ES-I3 (cell line): ENCODE results near the gene ZBED4.
A peak's percentile ranks its signal among the peaks of the same experiment; 100 is the strongest.

Experiments
- H3K36me3 ChIP-seq: 2 replicates; pipeline ENCODE4 v1.6.1; 2013; ENCODE audit warnings: mild to moderate bottlenecking, low read length, control low read depth, moderate library complexity; ENCODE audit not compliant: insufficient read depth
- H3K4me1 ChIP-seq: 2 replicates; pipeline ENCODE4 v1.6.1; 2013; ENCODE audit warnings: mild to moderate bottlenecking, control low read depth, low read length; ENCODE audit not compliant: insufficient read depth
- H3K9ac ChIP-seq: 2 replicates; pipeline ENCODE4 v1.6.1; 2013; ENCODE audit warnings: low read depth, mild to moderate bottlenecking, low read length, moderate library complexity
- H3K9me3 ChIP-seq: 2 replicates; pipeline ENCODE4 v1.6.1; 2013; ENCODE audit warnings: mild to moderate bottlenecking, low read length, moderate library complexity; ENCODE audit not compliant: control insufficient read depth, insufficient read depth

Gene ZBED4

DNA sequence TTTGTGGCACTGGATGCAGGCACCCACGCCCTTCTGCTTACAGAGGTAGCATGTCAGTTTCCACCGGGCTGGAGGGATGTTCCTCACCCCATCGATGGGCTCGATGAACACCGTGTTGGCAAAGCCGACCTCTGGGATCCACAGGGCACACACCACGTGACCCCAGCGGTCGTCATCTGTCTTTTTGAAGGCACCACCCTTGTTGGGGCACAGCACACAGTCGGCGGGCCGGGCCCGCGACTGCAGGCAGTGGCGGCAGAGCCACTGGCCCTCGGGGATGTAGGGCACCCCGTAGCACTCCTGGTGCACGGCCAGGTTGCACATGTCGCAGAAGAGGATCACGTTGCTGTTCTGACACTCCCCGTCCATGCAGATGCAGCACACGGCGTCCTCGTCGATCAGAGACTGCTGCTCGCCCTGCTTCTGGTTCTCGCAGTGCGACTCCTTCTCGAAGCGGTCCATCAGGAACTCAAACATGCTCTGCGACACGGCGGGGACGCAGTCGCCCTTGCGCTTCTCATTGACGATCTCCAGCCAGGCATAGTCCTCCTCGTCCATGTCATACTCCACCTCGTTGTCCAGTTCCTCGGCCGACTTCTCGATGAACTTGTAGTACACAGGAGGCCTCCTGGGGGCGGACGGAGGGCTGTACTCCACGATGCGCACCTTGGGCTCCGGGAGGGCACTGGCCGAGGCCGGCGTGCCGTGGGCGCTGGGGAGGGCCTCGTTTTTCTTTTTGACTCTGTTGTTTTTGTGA lies 30.2 kb upstream of the ZBED4 start:
- Histone ChIP-seq H3K36me3 (peaks cover 17% of the 10 kb centered on the region), H3K9me3 (no peaks in the 10 kb centered on the region), H3K4me1 (peaks cover 7% of the 10 kb centered on the region; the same call in 1 of the 2 replicates), H3K9ac (no peak overlapping the region)

DNA sequence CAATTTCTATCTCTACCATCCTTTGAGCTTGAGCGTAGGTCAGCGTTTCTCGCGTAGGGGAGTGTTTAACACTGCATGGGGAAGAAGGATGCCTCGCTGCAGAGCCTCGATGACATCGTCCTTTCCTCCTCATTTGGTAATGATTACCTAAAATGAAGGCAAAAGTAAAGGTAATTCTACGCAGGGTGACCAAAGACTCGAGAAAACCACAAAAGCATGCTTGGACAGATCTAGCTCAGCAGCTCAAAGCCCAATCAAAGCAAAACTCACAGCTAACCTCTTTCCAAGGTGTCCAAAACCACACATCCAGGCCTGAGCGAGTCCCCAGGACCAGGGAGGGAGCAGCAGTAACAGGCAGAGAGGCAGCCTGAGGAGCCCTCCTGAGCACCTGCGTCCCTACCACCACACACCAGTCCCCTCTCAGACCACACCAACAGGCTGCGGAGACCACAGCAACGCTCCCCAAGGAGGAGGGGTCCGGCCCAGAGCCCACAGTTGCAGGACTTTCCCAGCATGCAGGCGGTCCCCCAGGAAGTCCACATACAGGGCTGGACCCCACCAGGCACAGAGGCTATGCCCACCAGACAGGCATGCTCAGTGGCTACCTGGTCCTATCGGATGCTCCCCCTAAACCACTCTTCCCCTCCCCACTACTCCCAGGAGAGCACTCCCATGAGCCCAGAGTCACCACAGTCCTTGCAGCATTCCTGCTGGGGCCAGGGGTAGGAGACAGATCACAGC lies 29.3 kb upstream of the ZBED4 start:
- H3K9ac ChIP-seq: no peak overlapping the region
- H3K9me3 ChIP-seq: no peaks in the 10 kb centered on the region
- peaks cover 7% of the 10 kb centered on the region; the same call in 1 of the 2 replicates for H3K4me1 ChIP-seq
- H3K36me3 ChIP-seq: peaks cover 17% of the 10 kb centered on the region

DNA sequence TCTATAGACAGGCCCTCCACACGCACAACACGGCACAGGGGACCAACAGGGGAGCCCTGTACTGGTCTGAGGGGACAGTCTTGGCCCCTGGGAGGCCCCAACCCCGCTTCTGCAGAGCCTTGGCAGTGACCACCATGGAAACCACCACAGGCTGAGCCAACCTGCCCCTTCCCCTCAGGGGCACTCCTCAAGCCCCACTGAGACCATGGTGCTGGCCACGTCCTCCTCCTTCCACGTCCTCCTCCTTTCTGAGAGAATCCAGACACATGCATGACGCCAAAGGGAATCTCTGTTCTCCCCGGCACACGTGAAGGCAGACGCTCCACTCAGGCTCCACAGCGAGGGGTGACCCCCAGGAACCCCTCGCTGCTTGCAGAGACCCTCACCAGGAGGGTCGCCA lies 28.7 kb upstream of the ZBED4 start:
- no peaks in the 10 kb centered on the region for H3K9me3 ChIP-seq
- peaks cover 17% of the 10 kb centered on the region for H3K36me3 ChIP-seq
- peaks cover 7% of the 10 kb centered on the region; the same call in 1 of the 2 replicates for H3K4me1 ChIP-seq
- no peak overlapping the region for H3K9ac ChIP-seq

DNA sequence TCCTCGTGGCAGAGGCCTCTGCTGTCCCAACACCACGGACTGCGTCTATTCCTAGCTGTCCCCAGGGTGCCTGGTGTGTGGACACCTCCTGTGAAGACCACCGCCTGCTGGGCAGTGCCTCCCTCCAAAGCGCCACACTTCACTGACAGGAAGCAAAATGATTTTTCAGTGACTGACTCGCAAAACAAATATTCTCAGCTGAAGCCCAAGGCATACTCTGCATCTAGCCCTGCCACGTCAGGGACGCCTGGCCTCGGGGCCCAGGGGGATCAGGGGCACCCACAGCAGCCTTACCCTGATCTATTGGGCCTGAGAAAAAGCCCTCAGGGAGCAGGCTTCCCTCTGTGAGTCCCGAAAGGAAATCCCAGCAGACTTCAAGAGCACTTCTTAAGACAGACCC lies 28.2 kb upstream of the ZBED4 start:
- peaks cover 7% of the 10 kb centered on the region; the same call in 1 of the 2 replicates for H3K4me1 ChIP-seq
- H3K9ac ChIP-seq: peak overlapping the region; percentile 94; the same call in 1 of the 2 replicates
- H3K9me3 ChIP-seq: no peaks in the 10 kb centered on the region
- peaks cover 17% of the 10 kb centered on the region for H3K36me3 ChIP-seq

DNA sequence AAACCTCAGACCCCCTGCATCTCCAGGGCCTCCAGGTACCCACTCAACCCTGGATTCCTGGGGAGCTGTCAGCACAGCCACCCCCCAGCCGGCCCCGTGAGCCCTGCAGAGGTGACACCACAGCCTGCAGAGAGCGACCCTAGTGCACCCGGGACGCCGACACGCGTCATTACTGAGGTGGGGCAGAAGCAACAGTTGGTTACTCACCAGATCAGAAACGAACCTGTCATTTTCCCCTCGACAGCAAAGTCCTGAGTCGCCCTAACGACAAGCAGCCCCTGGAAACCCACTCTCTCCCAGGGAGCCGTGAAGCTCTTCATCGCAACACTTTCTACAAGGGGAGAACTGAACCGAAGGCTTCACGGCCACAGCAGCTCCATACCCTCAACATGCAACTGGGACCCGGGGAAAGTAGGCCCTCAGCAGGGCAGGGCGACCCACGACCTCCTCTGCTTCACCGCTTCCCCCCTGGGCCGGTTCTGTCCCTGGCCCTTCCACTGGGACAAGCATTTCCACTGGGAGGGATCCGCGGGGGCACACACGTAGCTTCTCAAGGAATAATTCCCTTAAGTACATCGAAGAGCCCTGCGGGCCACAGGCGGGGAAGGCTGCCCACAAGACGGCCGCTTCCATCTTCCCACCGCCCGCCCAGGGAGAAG lies 27.6 kb upstream of the ZBED4 start:
- Histone ChIP-seq H3K9ac (peak overlapping the region; percentile 94), H3K9me3 (no peaks in the 10 kb centered on the region), H3K36me3 (peaks cover 17% of the 10 kb centered on the region), H3K4me1 (peaks cover 7% of the 10 kb centered on the region; the same call in 1 of the 2 replicates)

DNA sequence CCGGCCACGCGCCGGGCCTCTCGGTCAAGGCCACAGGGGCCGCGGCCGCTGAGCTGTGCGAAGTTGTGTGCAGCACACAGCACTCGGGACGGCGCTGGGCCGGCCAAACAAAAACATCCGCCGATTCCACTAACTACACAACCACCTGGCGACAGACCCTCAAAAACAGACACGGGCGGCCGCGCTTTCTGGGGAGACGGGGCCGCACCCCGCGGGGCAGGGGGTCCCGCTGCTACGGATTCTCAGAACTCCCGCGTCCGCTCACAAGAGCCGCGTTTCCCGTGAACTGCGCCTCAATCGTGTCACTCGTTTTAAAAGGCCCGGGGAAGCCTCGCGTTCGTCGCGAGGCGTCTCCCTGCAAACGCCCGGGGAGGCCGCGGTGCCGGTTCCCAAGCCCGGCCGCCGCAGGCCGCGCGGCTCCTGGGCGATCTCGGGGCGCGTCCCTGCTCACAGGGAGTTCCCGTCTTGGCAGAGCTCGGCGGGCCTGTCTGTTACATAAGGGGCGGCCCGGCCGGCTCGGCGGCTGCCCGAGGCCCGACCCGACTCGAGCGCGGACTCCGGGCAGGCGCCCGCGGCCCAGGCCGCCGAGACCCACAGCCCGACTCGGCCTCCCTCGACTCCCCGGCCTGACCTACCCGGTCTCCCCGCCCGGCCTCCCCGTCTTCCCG lies 26.9 kb upstream of the ZBED4 start:
- Histone ChIP-seq H3K9me3 (no peaks in the 10 kb centered on the region), H3K4me1 (peaks cover 7% of the 10 kb centered on the region; the same call in 1 of the 2 replicates), H3K9ac (peak overlapping the region; percentile 94), H3K36me3 (peaks cover 17% of the 10 kb centered on the region)

DNA sequence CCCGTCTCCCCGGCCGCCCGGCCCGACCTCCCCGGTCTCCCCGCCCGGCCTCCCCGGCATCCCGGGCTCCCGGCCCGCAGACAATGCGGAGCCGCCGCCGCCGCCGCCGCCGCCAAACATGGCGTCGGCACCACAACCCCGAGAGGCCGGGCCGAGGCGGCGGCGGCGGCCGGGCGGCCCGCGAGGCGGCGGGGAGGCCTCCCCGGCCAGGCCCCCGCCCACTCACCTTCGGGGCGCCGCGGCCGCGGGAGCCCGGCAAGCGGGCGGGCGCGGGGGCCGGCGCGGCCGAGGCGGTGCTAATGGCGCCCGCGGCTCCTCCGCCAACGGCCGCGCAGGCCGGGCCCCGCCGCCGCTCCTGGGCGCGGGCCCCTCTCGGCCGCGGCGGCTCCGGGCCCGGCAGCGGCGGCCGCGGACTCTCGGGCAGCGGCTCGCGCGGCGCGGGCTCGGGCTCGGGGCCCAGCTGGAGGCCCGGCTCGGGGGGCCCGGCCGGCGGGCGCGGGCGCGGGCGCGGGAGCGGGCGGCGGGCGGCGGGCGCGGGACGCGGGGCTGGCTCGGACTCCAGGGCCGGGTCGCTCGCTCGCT lies 26.3 kb upstream of the ZBED4 start:
- Histone ChIP-seq H3K9me3 (no peaks in the 10 kb centered on the region; the same call in 1 of the 2 replicates), H3K36me3 (peaks cover 17% of the 10 kb centered on the region), H3K9ac (peak overlapping the region; percentile 94)

DNA sequence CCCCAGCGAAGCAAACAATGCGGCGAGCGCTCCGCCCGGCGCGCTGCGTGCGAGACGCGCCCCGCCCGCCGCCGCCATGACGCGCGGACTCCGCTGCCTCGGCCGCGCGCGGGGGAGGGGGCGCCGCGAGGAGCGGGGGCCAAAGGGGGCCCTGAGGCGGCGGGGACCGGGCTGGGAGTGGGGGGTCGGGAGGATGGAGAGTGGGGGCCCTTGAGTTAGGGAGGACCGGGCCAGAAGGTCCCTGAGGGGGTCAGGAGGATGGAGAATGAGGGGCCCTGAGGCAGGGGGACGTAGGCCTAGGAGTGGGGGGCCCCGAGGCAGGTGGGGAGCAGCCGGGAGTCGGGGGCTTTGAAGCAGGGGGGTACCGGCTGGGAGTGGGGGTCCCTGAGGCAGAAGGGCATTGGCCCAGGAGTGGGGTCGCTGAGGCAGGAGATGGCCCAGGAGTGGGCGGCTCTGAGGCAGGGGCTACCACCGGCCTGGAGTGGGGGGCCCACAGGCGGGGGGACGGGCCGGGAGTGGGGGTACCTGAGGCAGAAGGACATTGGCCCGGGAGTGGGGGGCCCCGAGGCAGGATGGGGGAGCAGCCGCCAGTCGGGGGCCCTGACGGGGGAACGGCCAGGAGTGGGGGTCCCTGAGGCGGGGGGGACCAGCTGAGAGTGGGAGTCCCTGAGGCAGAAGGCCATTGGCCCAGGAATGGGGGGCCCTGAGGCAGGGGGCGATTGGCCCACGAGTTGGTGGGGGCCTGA lies 25.6 kb upstream of the ZBED4 start, which contains the start of gene BRD1:
TSS of gene BRD1 (minus strand) at position 21 of the 746 bp plus-strand sequence. CDS start 3,556 bp downstream, outside the sequence.
- H3K4me1 ChIP-seq: peaks cover 7% of the 10 kb centered on the region; the same call in 1 of the 2 replicates

More for the DNA sequence above, 26.3 kb upstream of the ZBED4 start:
- peaks cover 7% of the 10 kb centered on the region; the same call in 1 of the 2 replicates for H3K4me1 ChIP-seq

DNA sequence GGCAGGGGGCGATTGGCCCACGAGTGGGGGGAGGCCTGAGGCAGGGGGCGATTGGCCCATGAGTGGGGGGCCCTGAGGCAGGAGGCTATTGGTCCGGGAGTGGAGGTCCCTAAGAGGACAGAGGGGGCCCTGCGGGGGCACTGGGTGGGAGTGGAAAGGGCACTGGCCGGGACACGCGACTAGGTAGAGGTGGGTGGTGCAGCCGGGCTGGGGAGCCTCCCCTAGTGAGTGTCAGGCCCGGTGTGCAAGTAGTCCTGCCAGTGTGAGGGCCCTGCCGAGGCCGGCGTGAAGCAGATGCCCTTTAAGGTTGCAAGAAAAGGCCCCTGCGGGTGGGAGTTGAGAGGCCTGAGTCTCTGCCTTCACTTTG lies 25.1 kb upstream of the ZBED4 start:
- peaks cover 6% of the 10 kb centered on the region; the same call in 1 of the 2 replicates for H3K36me3 ChIP-seq
- no peaks in the 10 kb centered on the region; the same call in 1 of the 2 replicates for H3K9me3 ChIP-seq
- H3K9ac ChIP-seq: no peak overlapping the region
- H3K4me1 ChIP-seq: peaks cover 7% of the 10 kb centered on the region; the same call in 1 of the 2 replicates

More for the DNA sequence above, 25.6 kb upstream of the ZBED4 start, which contains the start of gene BRD1:
- Histone ChIP-seq H3K9me3 (no peaks in the 10 kb centered on the region; the same call in 1 of the 2 replicates), H3K36me3 (peaks cover 11% of the 10 kb centered on the region; the same call in 1 of the 2 replicates), H3K9ac (peak within 1 kb of the TSS; percentile 94)

DNA sequence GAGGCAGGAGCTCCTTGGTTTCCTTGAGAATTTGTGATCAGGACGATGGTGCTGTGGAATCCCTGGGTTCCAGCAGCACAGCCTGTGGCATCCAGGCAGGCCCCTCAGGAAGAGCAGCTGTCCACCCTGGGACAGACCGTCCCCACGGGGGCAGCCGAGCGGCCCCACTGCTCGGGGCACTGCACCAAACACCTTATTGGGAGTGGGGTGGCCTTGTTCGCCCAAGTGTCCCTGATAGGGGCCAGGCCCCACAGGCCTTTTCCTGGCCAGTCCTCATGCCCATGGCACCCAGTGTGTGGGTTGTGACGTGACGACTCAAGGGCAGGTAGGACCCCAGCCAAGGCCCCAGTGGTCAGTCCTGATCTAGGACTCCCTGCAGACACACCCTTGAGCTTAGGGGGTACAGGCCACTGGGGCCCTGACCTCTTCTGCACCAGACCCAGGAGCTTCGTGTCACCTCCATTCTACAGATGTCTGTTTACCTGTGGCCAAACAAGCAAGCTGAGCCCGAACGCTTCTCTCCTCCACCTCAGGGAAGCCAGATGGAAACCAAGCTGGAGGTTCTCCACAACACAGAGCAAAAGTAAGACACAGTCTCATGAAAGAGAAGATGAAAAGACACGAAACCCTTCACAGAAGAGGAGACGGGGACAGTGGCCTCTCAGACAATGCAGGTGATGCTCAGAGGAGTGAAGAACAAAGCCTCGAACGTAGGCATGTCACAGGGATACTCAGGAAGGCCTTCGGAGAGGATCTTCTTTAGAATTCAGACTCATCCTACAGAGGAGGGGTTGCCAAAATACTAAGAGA lies 24.4 kb upstream of the ZBED4 start:
- Histone ChIP-seq H3K4me1 (peaks cover 7% of the 10 kb centered on the region; the same call in 1 of the 2 replicates), H3K9me3 (no peaks in the 10 kb centered on the region; the same call in 1 of the 2 replicates), H3K36me3 (no peaks in the 10 kb centered on the region), H3K9ac (no peak overlapping the region)

DNA sequence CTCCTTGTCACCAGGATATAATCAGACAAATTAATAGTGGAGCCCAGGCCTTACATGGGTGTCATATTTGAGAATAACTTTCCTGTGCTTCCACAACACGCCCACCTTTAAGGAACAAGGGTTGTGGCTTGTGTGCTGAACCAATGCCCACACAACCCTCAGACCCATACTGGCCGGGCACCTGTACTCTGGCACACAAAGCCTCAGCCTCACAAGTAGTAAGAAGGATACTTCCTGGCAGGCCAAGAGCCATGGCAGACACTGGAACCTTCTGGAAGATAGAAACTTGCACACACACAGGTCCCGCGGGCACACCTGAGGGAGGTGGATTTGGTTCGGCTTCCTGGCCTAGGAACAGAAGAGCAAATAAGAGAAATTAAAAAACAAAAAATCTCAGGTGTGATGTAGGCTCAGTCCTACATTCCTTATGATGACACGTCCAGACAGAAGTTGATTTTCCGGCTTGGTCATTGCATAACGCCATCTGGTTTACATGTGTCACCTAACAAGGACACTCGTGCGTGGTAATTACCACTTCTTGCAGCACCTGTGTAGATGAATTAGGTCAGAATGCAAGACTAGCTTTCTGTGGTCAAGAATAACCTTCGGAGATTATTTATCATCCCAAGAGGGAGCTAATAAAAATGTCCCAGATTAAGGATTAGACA lies 20.2 kb upstream of the ZBED4 start:
- no peaks in the 10 kb centered on the region for H3K4me1 ChIP-seq
- no peaks in the 10 kb centered on the region for H3K36me3 ChIP-seq
- no peak overlapping the region for H3K9ac ChIP-seq
- H3K9me3 ChIP-seq: no peaks in the 10 kb centered on the region; the same call in 1 of the 2 replicates
